ENCODE results near the gene SMIM41.

The SMIM41 gene

DNA sequence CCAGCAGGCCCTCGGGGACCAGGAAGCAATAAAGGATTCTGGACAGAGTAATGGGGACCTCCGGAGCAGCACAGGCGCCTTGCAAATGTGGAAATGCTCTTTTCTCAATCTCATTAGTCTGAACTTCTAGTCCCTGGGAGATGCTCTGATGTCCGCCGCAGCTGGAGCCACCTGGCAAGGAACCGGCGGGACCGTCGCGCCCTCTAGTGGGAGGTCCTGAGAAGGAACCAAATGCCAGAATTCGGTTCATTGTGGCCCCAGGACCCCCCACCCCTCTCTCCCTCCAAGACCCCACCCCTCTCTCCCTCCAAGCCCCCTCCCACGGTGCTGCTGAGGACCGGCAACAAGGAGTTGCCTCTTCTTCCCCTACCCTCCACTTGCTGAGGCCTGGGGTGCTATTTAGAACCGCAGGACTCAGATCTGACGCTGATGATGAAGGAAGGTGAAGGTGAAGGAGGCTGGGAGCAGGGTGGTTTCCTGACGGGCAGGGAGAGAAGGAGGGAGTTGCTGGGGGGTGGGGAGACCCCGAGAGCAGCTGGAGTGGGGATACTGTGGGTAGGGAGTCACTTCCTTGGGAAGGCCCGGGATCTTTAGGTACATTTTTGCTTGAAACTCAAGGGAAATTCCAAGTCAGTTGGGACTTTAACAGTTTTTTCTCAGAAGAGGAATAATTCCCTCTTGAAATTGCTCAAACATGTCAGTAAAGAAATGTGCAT, 42.5 kb downstream of the SMIM41 start:
- DNase-seq (ENCODE audit: low read depth in 2 of 2) = no peak

- DNase-seq (ENCODE audit: low read depth in 2 of 2) = no peak
These were observed 43.0 kb downstream of the SMIM41 start for GRCh38 chr12:52122540-52122871.

DNA sequence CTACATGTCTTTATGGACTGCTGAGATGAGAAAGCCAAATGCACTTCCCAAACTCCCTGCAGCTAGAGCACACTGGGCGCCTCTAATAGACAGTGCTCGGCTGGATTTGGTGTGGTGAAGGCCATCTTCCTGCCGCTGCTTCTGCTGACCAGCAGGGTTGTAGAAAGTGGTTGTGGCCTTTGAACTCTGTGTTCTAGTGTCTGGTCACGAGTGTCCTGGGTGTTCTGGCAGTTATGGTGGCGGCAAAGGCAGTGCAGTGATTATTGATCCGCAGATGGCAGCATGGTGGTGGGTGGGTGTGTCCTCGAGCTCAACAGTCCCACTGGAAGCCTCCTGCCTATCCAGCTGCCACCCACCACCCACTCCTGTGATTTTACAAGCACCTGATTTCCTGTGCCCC, 43.4 kb downstream of the SMIM41 start:
- no peak for DNase-seq (ENCODE audit: low read depth in 2 of 2)

- no peak for DNase-seq (ENCODE audit: low read depth in 2 of 2)
These were observed 44.1 kb downstream of the SMIM41 start for GRCh38 chr12:52123487-52124186.

DNA sequence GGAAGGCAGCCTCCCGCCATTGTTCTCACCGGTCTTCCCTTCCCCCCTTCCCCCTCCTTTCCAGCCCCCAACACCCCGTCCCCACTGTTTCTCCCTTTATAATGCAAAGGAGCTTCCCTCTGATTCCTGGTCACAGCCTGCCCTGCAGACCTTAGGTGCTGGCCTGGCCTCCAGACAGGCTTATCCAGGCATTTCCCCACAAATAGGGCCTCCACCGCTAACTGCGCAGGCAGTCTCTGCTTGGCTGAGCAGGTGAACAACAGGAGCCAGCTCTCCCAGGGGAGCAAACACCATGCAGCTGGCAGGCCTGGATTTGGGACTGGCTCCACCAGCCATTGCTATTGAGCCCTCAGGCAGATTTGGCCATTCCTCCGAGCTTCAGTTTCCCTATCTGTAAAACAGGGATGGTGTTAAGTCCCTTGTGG, 46.0 kb downstream of the SMIM41 start:
- DNase-seq (ENCODE audit: low read depth in 2 of 2) = no peak

- DNase-seq (ENCODE audit: low read depth in 2 of 2) = no peak
These were observed 46.6 kb downstream of the SMIM41 start for GRCh38 chr12:52126050-52126604.

DNA sequence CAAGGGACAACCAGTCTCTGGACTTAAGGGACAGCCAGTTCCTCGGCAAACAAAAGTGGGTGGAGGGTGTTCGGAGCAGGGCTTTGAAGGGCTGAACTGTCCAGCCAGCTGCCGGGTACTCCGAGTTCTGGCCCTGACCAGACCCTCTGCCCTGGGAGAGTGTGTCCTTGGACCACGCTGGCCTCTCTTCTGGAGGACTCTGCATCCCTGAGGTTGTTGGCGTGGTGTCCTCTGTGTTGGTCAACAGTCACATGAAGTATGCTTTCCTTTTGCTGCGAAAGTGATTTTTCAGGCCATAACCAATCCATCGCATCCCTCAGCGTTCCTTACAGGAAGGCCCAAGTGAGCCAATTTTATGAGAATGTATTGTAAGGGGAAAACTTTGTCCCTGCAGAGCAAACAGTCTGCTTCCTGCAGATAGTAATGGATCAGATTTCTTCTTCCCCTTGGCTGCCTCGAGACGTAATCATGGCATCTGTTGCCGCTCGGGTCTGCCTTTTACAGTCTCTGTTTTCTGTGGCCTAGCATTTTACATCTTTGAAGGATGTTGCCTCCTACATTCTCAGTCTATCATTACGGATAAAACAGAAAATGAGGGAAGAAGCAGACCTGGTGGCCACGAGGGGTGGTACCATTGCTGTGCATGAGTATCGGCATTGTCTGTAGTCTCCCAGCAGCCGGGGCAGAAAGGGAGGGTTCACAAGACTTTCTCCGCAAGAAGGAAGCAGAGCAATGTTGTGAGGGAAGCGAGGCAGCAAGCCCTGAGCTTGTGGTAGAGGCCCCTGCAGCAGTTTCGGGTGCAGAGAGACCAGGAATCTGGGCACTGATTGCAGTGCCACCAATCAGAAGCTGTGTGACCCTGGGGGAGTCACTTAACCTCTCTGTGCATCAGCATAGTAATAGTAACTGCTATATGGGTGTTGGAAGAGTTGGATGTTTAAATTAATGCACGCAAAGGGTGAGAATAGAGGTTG, 47.4 kb downstream of the SMIM41 start:
- no peak for DNase-seq (ENCODE audit: low read depth in 2 of 2)

GRCh38 chr12:52127683-52128450, 48.4 kb downstream of the SMIM41 start:
- DNase-seq (ENCODE audit: low read depth in 2 of 2) = no peak

- no peak for DNase-seq (ENCODE audit: low read depth in 2 of 2)
These were observed 51.2 kb downstream of the SMIM41 start for GRCh38 chr12:52130711-52131110.

- DNase-seq (ENCODE audit: low read depth in 2 of 2) = no peak
These were observed 53.3 kb downstream of the SMIM41 start for GRCh38 chr12:52132754-52133161.

DNA sequence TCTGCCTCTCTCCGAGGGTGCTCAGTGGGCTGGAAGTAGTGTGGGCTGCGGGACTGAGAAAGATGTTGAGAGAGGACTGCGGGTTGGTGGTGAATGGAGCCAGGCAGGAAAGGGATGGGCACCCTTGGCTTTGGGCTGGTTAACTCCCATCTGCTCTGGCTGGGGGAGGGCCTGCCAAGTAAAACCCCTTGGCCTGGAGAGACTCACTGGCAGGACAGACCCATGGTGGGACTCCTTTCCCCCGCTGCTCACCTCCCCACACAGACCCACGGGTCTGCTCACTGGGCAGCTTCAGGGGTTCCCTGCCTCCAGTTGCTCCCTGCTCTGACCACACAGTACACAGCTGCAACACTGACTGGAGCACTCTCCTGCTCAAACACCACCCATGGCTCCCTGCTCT, 58.2 kb downstream of the SMIM41 start:
- no peak for DNase-seq (ENCODE audit: low read depth in 2 of 2)

- no peak for DNase-seq (ENCODE audit: low read depth in 2 of 2)
These were observed 59.6 kb downstream of the SMIM41 start for GRCh38 chr12:52139147-52139546.

DNA sequence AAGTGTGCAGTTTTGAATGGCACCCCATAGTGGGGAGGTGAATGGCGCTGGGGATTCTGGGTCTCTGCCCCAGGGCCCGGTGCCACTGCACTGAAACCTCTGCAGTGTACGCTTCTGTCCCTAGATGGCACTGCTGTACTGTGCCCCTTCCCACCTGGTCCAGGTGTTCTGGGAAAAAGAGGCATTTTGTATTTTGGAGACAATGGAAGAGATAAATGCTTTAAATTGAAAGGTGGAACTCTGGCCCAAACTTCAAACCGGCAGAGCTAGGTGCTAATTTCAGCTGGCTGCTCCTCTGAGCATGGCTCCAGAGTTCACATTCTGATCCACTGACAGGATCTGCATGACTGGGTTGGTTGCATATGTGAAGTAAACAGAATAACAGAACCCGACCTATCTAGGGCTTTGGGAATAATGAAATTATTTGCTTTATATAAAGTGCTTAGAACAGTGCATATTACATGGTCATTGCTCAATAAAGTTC, 60.1 kb downstream of the SMIM41 start:
- no peak for DNase-seq (ENCODE audit: low read depth in 2 of 2)

- DNase-seq (ENCODE audit: low read depth in 2 of 2) = no peak
These were observed 61.8 kb downstream of the SMIM41 start for GRCh38 chr12:52141306-52141705.

DNA sequence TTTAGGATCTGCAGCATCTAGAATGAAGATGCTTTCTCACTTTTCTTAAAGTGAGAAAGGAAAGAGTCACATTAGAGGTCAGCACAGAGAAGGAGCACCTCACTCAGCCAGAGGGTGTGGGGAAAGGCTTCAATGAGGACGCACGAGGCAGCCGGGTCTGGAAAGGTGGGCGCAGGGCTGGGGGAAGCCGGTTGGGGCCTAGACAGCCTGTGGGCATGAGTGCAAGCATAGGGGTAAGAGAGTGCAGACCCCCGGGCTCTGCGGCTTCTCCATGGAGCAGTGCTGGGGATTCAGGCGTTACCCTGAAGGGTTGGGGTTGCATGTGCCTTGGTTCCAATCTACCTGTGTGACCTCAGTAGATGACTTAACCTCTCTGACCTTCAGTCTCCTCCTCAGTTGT, 62.4 kb downstream of the SMIM41 start:
- no peak for DNase-seq (ENCODE audit: low read depth in 2 of 2)

GRCh38 chr12:52142431-52142830, 62.9 kb downstream of the SMIM41 start:
- DNase-seq (ENCODE audit: low read depth in 2 of 2) = no peak

GRCh38 chr12:52144512-52145227, 65.2 kb downstream of the SMIM41 start:
- DNase-seq (ENCODE audit: low read depth in 2 of 2) = no peak

DNA sequence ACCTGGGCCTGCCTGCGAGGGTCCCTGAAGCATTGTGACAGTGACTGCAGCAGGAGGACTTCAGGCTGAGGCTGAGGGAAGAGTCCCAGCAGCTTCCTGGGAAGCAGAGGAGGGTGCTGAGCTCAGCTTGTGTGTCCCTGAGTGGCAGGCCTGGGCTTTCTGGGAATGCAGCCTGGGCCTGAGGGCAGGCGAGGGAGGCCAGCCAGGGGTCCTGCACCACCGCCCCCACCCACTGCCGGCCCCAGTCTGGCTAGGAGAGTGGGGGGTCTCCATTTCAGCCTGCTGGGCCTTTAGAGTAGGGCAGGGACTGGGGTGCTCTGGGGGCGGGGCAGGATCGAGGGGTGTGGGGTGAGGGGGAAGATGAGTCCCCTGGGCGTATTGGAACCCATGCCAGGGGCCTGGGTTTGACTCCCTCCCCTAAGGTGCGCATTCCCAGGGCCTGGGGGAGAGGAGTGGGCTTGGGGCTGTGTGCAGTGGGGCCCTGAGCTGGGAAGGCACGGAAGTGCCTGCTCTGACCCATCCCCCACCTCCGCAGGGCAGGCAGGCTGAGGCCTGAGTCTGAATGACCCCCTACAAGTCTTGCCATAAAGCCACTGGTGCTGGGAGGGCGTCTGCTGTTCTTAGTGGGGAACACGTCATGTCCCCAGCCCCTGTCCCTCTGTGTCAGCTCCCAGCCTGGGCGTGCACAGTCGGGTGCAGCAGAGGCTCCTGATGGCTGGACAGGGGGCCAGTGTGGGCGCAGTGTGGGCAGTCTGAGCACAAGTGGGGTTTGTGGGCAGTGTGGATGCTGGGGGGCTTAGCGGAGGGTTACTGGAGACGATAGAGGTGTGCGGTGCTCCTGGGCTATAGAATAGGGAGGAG, 66.0 kb downstream of the SMIM41 start:
- no peak for DNase-seq (ENCODE audit: low read depth in 2 of 2)

DNA sequence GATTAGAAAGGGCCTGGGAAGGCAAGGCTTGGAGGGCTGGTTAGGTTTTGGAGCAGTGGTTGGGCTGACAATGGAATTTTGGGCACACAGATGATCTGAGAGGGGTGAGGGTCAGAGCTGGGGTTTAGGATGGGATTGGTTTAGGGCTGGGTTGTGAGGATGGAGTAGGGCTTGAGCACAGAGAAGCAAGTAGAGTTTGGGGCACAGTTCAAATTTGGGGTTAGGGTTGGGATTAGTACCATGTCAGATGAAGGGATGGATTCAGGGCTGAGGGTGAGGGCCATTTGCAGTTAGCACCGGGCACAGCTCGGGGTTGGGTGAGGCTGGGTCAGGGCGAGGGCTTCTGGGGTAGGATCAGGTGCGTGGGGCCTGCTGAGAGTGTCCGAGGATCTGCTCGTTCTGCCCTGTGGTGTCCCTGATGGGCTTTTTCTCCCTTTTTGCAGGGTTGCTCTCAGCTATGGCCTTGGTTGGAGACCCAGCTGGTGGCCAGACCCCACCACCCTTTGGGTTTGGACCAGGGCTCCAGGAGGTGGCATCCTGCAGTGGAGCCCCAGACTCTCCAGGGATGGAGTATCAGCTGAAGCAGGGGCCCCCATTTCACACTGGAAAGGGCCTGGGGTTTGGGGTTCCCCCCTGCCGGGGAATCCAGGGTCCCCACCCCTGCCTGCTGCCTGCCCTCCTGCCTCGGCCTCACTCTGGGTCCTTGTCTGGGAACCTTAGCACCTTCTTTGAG, 66.8 kb downstream of the SMIM41 start:
- DNase-seq (ENCODE audit: low read depth in 2 of 2) = no peak

Data from fibroblast of skin of left biceps (primary cell).